ENCODE results near the gene DCLRE1A. TPM values are rescaled to one million over a fixed set of nuclear protein-coding genes. Genes with fewer than 3 reads are reported as not detected.

Gene DCLRE1A
- total and polyA plus RNA-seq, 9 of the 15 experiments (the other 6 are each of a cell fraction or from before 2014, with no cell fraction given), result 8.5 to 25.5 (median 15.5) TPM

- TF ChIP-seq PBX2 (CRISPR knock-in tag; IDR thresholded peaks at IDR 0.05; ENCODE audit: low read depth), result no peak
- TF ChIP-seq PBX2 (tag; conservative IDR thresholded peaks at IDR 0.05; ENCODE audit: low read depth), result peak; percentile 74
- TF ChIP-seq CBFA2T2 (conservative IDR thresholded peaks at IDR 0.05), result peak; percentile 45
- TF ChIP-seq POLR2B (IDR thresholded peaks at IDR 0.05; ENCODE audit: low read depth, partially characterized antibody), result no peak
- TF ChIP-seq DPF2 (IDR thresholded peaks at IDR 0.05), result peak; percentile 73
- TF ChIP-seq, protein P1, sequence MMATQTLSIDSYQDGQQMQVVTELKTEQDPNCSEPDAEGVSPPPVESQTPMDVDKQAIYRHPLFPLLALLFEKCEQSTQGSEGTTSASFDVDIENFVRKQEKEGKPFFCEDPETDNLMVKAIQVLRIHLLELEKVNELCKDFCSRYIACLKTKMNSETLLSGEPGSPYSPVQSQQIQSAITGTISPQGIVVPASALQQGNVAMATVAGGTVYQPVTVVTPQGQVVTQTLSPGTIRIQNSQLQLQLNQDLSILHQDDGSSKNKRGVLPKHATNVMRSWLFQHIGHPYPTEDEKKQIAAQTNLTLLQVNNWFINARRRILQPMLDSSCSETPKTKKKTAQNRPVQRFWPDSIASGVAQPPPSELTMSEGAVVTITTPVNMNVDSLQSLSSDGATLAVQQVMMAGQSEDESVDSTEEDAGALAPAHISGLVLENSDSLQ (IDR thresholded peaks at IDR 0.05), result peak; percentile 90
- TF ChIP-seq SMARCE1 (IDR thresholded peaks at IDR 0.05), result 0 out of 2 replicates have a peak, but pooled peaks have one; percentile 23
- TF ChIP-seq ARNT (IDR thresholded peaks at IDR 0.05), result no peak
- no peak for TF ChIP-seq ID3 (CRISPR knock-in tag; IDR thresholded peaks at IDR 0.05)
- TF ChIP-seq ID3 (tag; IDR thresholded peaks at IDR 0.05), result no peak
- TF ChIP-seq TCF3 (CRISPR knock-in tag; IDR thresholded peaks at IDR 0.05), result peak; percentile 78
- peak; percentile 44 for TF ChIP-seq NCOR1 (IDR thresholded peaks at IDR 0.05)
- TF ChIP-seq TAL1 (IDR thresholded peaks at IDR 0.05), result peak; percentile 52
- TF ChIP-seq KDM1A (IDR thresholded peaks at IDR 0.05), result peak in 1 of 2 experiments; percentile 18; a peak in 1 of 4 replicates
- peak in 1 of 2 experiments; percentile 47; a peak in 1 of 4 replicates for TF ChIP-seq RCOR1 (IDR thresholded peaks at IDR 0.05; ENCODE audit: borderline replicate concordance in 1 of 2, low read depth in 2 of 2, low read length in 2 of 2)
- TF ChIP-seq ZNF57 (CRISPR knock-in tag; IDR thresholded peaks at IDR 0.05), result no peak
- TF ChIP-seq ZNF146 (CRISPR knock-in tag; IDR thresholded peaks at IDR 0.05; ENCODE audit: unreplicated experiment), result no peak
- no peak for TF ChIP-seq GTF2A2 (tag; IDR thresholded peaks at IDR 0.05)
- TF ChIP-seq HMGN3 (IDR thresholded peaks at IDR 0.05; ENCODE audit: borderline replicate concordance, extremely low read depth, insufficient read length, low read depth, low read length), result no peak
- peak; percentile 59; the same call in 1 of the 2 replicates for TF ChIP-seq EP300 (IDR thresholded peaks at IDR 0.05; ENCODE audit: low read length)
- TF ChIP-seq ETV1 (tag; conservative IDR thresholded peaks at IDR 0.05; ENCODE audit: low read depth), result peak; percentile 63
- peak; percentile 37; the same call in 1 of the 2 replicates for TF ChIP-seq CREM (IDR thresholded peaks at IDR 0.05; ENCODE audit: low read depth)
- peak; percentile 57 for TF ChIP-seq TEAD4 (IDR thresholded peaks at IDR 0.05; ENCODE audit: low read length)
- no peak for TF ChIP-seq TEAD4 (CRISPR knock-in tag; IDR thresholded peaks at IDR 0.05; ENCODE audit: borderline replicate concordance)
Observed at GRCh38 chr10:113822174-113822573, 31.7 kb downstream of the DCLRE1A start (continued).
